GM19238 (cell line): Measurements from ENCODE around the gene NTPCR.
"Not testable (repeated sequence)": the region's sequence is repeated elsewhere in the genome, so short reads cannot be mapped to it uniquely, and the experiment has no call there.

Experiments used
- DNase-seq: peaks from one replicate; pipeline ENCODE4 v3.0.0; 2011; ENCODE audit warnings: low spot score; ENCODE audit not compliant: insufficient read length

NTPCR gene, protein sequence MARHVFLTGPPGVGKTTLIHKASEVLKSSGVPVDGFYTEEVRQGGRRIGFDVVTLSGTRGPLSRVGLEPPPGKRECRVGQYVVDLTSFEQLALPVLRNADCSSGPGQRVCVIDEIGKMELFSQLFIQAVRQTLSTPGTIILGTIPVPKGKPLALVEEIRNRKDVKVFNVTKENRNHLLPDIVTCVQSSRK

DNA sequence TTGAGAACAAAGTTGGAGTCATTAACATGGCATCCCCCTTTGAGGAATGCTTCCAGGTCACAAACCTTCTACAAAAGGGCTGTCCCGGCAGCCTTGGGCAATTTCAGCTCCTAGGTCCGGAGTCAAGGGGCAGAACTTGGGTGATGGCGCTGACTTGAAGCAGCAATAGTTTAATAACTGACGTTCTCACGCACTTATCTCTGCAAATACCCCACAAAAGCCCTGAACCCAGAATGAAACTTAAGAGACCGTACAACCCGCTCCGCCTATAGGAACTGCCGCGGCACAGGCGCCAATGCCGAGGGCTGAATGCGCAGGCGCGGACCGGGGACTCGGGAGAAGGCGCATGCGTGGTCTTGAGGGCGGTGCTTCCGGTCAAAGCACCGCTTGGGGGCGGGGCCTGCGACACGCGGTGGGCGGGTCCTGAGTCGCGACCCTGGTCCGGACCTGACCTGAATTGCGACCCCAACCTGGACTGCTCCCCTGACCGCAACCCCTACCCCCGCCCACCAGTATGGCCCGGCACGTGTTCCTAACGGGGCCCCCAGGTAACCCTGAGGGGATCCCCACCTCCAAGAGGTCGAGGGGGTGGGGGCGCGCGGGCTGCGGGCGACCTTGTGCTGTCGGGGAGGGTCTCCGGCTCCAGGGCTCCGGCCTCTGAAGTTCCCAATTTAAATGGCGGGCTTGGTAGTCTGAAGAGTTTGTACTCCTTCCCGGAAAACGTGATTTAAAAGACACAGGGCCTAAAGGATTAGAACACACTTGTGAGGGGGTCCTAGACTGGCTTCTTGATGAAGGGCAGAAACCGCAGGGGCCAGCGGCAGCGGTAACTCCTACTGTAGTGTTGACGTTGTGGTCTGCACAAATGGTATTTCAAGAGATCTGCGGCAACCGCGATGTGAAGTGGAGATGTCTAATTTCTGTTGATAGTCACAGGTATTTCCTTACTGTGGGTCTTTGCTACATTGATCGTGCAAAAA, at the start of gene NTPCR:
Gene NTPCR, plus strand, starts transcription at position 415 of the 980 bp plus-strand sequence. Its CDS starts 100 bp downstream, at position 515.
- DNase-seq, result peak; percentile 92

DNA sequence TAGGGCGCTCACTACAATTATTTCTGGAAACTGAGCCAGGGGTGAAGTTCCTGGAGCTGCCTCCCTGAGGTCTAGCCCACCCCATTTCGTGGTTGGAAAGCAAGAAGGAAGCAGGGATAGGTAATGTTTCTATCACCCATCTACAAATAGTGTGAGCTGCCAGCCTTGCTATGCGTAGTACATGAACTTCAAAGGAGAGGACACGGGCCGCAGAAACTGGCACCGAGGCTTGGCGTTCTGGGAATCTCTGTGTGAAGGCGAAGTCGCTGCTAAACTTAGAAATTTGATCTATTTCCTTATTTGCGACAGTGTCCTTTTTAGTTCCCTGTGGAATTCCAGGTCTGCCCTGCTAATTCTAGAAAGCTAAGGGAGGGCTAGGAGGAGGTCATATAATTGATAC, 49.6 kb upstream of the NTPCR start:
- no peak for DNase-seq

- no peak for DNase-seq
Observed at GRCh38 chr1:232901255-232901654, 49.2 kb upstream of the NTPCR start.

DNA sequence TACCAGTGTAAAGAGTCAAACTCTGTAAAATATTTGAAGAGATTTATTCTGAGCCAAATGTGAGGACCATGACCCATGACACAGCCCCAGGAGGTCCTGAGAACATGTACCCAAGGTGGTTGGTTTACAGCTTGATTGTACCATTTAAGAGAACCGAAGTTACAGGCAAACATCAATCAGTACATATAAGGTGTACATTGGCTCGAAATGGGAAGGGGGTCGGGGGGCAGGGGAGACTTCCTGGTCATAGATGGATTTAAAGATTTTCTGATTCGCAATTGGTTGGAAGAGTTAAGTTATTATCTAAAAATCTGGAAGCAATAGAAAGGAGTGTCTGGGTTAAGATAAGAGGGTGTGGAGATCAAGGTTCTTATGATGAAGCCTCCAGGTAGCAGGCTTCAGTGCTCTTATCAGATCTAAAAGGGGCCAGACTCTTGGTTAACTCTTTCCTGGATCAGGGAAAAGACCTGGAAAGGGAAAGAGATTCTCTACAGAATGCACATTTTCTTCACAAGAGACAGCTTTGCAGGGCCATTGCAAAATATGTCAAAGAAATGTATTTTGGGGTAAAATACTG, 47.5 kb upstream of the NTPCR start:
- no peak for DNase-seq

DNA sequence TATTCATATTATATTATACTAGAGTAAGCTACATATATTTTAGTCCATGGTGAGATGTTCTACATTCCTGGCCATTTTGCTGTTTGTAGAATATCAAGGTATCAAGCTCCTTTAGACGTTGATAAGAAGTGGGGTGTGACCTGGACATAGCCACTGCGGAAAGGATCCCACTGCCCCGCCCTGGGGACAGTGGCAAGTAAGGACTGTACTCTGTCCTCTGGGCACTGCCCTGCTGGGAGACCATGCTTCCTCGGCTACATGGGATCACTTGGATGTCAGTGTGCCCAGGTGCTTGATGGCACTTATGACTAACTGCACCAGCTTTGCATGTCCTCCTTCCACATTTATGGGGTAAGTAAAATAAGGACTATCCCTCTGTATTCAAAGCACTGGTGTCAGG, 46.3 kb upstream of the NTPCR start:
- no peak for DNase-seq

GRCh38 chr1:232904566-232904965, 45.8 kb upstream of the NTPCR start:
- no peak for DNase-seq

DNA sequence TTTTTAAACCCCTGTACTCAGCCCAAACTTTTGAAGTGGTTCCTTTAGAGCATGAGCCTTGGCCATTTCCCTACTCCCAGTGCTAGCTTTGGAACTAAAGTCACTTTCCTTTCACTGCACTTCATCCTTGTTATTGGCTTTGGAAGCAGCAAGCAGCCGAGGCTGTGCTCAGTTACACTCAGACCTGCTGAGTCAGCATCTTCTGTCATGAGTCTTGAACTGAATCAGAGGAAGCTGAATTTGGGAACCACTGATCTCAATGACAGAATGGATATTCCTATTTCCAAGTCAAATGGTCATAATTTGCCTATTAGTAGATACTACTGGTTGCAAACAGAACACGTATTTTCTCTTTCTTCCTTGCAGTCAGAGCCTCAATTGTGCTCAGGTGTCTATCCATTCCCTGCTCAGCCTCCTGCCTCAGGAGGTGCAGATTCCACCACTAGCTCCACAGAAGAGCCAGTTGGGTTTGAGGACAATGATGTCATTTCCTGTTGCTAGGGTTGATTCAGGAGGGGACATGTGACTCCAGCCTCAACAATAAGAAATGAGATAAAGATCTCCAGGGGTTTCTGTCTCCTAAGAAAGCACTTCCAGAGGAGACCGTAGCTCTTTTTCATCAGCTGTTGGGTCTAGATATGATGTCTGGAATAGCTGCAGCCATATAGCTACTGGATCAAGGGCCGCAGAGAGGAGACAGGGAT, 44.9 kb upstream of the NTPCR start:
- DNase-seq, result no peak

DNA sequence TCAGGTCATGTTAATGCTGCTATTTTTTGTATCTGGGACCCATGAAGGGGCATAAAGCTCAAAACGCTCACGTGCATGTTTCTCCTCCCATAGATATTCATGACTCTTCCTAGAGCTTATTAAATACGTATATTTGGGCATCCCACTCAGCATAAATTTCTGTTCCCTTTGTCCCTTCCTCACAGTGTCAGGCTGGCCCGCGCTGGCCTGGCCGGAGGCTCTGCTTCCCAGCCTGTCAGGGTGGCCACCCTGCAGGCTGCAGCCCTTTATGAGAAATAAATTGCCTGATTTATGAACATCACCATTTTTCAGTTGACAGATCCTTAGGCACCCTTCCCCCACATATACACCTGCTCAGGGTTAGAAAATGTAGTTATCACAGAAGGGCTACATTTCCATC, 44.0 kb upstream of the NTPCR start:
- DNase-seq, result no peak

GRCh38 chr1:232908831-232909230, 41.6 kb upstream of the NTPCR start:
- DNase-seq, result no peak

DNA sequence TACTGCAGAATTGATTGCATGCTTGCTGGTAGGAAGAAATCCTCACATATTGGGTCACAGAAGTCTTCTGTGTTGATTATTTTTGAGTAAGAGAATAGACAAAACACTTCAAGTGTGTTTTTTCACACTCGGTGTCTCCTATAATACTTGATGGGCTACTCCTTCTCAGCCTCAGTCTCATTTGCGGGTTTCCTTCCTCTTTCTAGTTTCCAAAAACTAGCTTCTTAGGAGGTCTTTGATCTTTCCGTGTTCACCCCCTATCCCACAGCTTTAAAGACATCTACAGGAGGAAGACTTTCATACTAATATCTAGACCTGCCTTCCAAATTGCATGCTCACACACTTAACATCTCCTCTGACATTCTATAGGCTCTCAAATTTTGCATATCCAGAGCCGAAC, 40.7 kb upstream of the NTPCR start:
- DNase-seq, result no peak

GRCh38 chr1:232911027-232911599, 39.3 kb upstream of the NTPCR start:
- no peak for DNase-seq

DNA sequence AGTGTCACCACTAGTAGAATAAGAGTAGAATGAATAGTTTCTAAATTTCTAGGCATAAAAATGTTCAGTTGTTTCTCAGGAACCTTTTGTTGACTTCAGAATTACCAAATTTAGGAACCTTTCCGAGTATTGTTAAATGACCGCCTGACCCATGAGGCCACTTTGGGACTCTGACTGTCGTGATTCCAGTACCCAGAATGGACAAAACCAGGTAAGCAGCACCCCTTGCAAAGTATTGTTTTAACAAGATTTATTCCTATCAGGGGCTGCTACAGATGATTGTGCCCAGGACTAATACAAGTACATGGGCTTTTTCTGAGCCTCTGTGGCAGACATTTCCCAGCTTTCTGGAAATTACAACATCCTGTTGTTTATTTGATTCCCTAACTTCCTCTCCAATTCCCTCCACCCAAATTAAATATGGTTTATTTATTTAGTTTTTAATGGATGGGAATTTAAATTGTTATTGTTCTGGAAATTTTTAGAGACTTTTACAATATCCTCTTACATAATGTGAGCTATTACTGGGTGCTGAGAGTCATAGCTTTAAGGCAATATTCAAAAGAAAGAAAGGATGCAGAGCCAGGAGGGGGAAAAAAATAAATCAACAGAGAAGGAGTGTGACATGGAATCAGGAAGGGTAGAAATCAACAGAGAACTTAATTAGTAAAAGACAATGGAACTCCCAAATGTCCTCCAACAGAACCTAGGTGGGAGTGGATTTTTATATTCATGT, 37.4 kb upstream of the NTPCR start:
- DNase-seq, result no peak

- not testable (repeated sequence) for DNase-seq
Observed at GRCh38 chr1:232914271-232914670, 36.1 kb upstream of the NTPCR start.

- no peak for DNase-seq
Observed at GRCh38 chr1:232915212-232915611, 35.2 kb upstream of the NTPCR start.

DNA sequence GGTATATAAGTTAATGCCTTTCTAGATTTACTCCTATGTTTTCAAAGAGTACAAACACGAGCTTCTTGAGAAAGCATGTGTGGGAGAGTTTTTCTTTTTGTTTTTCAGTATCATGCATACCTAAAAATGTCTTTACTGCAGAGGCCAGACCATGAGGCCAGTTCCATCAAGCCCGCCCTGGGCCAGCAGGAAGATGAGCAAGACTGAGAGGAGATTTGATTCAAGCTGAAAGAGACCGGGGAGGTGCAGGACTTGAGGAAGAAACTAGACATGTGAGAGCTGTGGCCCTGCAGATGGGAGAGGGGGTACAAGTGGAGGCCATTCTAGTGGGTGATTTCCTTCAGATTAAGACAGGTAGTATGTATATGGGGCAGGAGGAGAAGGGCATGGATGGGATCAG, 33.4 kb upstream of the NTPCR start:
- no peak for DNase-seq

DNA sequence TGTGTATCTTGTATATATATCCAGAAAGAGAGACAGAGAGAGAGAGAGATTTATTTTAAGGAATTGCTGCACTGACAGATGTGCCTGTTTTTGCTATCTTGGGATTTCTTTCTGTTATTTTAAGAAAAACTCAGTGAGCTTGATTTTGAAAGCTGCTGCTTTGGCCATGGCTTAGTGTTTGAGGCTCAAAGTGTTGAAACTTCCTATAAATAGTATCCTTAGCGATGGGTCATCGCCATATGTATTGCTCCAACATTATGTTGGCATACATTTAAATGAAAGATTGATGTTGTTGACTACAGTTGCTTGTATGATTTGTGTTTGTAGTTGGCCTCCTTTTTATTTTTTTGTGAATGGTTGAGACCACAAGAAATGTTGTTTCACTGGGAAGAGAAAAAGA, 29.0 kb upstream of the NTPCR start:
- DNase-seq, result no peak

GRCh38 chr1:232922485-232922884, 27.9 kb upstream of the NTPCR start:
- no peak for DNase-seq

GRCh38 chr1:232923739-232924386, 26.5 kb upstream of the NTPCR start:
- no peak for DNase-seq

DNA sequence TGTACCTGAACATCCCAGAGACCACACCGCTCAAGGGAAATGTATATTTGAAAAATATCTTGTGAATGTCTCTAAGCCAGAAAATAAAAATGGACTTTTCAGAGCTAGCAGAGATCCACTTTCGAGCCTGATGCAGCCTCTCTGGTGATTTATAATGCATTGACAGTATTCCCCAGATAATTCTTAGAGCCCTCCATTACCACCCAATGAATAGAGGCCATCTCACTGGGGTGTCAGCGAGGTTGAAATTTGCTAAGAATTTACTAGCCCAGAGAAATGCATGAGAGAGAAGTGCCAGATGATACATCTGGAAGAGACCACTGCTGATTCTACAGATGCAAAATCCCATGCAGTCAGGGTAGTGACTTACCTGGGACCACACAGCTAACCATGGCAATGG, 25.5 kb upstream of the NTPCR start:
- no peak for DNase-seq
